GM21619 (cell line): Measurements from ENCODE around the gene SERPINB6.
"Not testable (repeated sequence)": the region's sequence is repeated elsewhere in the genome, so short reads cannot be mapped to it uniquely, and the experiment has no call there.

Experiments
- ATAC-seq: cut with Tn5 transposase; IDR thresholded peaks from one replicate; pipeline ENCODE4 v1.9.1; 2021; ENCODE audit not compliant: unreplicated experiment

Gene SERPINB6

DNA sequence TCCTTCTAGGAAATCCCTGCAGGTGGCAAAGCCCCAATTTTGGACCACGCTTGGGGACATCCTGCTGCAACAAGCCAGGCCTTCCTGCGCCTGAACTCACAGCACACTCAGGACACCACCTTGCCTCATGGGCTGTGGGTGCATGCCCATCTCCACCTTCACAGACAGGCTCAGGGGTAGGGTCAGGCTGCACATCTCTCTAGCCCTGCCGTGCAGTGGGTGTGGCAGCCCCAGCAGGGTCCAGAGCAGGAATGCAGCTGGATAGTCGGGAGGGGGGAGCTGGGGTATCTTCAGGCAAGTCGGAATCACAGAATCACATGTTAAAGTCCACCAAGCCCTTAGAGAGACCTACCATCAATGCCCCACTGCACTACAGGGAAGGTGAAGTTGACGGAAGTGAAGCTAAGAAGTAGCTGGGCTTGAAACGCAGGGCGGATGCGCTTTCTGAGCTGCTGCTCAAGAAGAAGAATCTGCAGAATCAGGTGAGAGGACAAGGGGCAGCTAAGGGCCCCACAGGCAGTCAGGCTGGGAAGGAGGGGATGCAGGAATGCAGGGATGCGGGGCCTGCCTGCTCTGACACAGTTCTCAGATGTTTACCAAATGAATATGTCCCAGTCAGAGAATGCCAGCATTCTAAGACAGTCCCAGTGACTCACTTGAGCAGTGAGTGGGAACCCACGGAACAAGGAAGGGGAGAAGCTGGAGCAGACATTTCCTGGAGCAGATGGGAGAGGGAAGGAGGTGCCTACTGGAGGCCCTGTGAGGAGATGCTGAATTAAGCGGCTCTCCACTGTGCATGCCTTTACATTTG lies 11.3 kb downstream of the SERPINB6 start:
- no peak for ATAC-seq

- ATAC-seq = no peak
Measured at GRCh38 chr6:2958776-2959175, 12.6 kb downstream of the SERPINB6 start.

DNA sequence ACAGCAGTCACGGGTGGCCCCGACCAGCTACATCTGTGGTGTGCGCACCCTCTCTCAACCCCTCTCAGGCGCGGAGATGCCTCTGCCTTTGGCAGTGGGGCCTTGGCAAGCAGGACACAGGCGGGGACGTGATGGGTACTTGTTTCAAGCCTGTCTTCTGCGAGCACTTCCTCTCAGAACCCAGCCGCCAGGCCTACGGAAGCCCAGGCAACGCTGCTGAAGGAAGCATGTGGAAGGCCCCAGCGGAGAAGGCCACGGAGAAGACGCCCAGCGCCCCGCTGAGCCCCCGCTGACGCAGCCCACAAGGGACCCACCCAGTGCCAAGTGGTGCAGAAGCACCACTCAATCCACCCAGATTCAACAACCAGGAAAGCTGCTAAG lies 13.0 kb downstream of the SERPINB6 start:
- ATAC-seq = no peak

- ATAC-seq = no peak
Measured at GRCh38 chr6:2957696-2958330, 13.6 kb downstream of the SERPINB6 start.

DNA sequence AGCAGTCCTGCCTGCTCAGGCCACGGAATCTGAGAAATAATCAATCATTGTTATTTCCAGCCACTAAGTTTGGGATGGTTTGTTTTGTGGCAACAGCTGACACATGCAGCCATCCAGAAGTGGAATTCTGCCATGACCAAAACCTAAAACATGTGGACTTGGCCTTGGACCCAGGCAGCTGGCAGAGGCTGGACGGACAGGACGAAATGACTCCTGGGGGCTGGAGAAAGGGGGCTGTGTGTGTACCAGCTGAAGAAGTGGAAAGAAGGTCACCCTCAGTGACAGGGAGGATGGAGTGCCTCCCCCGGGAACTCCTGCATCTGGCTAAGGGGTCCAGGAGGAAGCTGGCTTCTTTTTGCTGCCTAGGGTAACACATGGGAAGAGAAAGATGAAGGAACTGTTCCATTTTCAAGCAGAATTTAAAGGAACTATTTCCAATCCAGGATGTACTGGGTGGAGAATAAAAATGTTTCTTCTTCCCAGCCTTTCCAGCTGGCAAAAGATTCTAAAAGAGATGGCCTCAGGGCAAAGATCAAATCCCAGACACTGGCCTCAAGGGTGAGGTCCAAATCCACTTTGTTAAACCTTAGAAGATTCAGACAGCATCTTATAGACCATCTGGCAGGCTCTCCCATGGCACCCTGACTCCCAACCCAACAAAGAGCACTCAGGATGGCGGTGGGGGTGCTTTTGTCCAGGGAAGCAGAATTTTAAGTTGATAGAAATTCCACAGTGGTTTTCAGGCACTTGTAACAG lies 14.3 kb downstream of the SERPINB6 start:
- no peak for ATAC-seq

GRCh38 chr6:2953098-2953497 lies 18.3 kb downstream of the SERPINB6 start:
- no peak for ATAC-seq

DNA sequence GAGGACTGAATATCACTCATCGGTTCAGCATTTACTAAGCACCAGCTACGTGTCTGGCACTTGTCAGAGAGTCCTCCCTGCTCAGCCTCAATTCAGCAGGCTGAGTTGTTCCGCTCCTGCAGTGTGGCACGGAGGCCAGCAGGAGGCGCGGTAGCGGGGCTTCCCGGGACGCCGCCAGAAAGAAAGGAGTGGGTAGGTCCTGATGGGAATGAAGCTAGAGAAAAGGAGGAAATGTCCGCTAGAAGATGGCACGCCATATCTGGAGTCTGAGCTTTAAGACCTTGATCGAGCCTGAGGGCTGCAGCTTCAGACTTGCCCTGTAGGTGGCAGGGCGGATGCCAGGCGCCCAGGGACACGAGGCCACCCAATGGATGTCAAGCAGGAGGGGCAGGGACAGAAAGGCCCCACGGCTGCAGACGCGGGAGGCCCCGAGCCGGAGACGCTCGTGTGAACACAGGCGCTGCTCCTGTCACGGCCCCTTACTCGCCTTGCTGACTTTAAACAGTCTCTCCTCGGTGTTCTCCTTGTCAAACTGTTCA lies 18.7 kb downstream of the SERPINB6 start:
- ATAC-seq = no peak

DNA sequence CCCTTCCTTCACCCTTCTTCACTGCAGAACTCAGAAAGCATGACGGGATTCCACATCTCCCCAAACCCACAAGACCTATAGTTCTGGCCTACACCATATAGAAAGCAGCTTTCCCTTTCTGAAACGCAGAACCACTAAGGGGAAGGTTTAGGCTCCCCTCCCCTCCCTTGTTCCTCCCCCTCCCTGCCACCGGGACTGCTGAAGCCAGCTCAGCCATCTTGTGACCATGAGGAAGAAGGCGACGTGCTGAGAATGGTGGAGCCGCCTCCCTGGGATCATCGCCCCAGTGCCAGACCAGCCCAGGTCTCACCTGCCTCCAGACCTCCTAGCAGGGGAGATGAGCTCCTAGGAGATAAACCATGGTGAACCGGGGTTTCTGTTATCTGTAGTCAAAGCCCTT lies 19.6 kb downstream of the SERPINB6 start:
- ATAC-seq = no peak

GRCh38 chr6:2950713-2951112 lies 20.7 kb downstream of the SERPINB6 start:
- no peak for ATAC-seq

- no peak for ATAC-seq
Measured at GRCh38 chr6:2949536-2950083, 21.8 kb downstream of the SERPINB6 start.

- no peak for ATAC-seq
Measured at GRCh38 chr6:2949121-2949520, 22.2 kb downstream of the SERPINB6 start.

DNA sequence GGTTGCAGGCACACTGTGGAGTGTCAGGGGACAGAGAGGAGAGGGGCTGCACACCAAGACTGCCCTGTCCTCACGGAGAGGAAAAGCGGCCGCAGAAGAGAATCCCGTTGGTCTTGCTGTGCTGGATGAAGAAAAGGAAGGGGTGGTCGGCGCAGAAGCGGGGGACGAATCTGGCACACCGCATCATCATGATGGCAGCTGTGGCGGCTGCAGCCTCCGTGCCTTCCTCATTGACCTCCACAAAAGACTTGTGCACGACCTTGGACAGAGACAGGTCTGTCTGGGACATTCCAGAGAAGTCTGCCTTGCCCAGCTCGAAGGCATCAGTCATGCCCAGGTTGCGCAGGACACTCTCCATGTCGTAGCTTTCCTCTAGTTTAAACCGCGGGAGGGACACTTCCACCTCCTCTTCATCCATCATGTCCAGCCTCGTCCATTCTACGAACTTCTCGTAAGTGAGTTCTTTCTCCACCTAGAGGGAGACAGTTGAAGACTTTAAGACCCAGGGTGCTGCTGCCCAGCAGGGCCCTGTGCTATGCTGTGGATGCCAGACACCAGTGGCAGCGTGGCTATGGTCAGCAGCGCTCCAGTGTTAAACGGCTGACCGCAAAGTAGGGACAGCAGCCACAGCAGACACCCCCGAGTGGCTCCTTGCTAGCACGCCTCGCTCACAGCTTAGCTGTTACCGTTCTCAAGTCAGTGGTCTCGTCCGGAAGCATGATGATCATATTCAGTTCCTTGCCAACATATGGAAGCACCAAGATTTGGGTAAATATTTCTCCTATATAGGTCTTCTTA lies 22.9 kb downstream of the SERPINB6 start:
- ATAC-seq = no peak

- ATAC-seq = no peak
Measured at GRCh38 chr6:2947445-2947844, 23.9 kb downstream of the SERPINB6 start.

DNA sequence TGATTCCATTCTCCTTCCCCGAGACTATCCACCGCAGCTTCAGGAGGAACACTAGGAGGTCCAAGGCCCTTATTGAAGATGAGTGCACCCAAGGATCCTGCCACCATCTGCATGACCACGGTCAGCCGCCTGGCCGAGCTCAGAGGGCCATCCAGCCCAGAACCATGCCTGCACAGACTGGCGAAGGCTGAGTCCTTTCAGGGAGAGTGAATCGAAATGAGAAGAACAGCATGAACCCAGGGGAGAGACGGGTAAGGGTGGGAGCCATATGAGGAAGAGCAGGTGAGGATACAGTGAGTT lies 26.3 kb downstream of the SERPINB6 start:
- ATAC-seq = no peak

GRCh38 chr6:2944405-2945152 lies 26.8 kb downstream of the SERPINB6 start:
- ATAC-seq = no peak

DNA sequence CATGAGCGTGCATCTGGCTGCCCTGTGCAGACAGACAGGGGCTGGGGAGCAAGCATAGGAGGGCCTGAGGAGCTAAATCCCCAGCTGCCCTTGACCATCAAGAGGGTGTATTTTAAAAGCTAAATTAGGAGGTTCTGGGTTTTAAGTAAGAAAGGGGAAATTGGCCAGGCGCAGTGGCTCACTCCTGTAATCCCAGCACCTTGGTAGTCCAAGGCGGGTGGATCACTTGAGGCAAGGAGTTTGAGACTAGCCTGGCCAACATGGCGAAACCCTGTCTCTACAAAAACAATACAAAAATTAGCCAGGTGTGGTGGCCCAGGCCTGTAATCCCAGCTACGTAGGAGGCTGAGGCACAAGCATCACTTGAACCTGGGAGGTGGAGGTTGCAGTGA lies 27.8 kb downstream of the SERPINB6 start:
- ATAC-seq = no peak

DNA sequence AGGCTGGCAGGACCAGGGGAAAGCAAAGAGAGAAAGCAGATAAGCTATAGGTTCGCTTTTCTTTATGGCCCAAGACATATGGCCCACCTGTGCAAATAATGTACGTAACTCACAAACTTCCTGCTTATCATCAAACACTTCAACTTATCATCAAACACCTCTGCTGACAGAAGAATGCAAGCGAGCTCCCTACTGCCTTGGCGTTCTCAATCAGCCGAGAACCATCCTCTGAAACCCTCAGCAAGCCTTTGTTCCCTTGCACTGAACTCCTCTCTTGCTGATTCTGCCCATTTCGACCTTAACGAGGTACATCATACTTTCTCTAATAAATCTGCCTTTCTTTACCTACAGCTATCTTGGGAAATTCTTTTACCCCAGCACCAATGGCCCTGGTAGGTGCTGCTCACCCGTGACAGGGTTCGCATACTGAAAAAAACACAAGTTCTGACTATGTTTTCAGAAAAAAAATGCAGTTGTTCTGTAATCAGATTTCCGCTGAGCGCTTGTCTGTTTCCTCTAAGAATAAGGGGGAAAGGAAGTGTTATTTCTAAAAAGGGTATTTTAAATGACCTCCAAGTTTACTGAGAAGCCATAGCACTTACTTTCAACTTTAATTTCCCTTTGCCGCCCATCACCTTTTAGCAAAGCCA lies 28.3 kb downstream of the SERPINB6 start:
- ATAC-seq = no peak

DNA sequence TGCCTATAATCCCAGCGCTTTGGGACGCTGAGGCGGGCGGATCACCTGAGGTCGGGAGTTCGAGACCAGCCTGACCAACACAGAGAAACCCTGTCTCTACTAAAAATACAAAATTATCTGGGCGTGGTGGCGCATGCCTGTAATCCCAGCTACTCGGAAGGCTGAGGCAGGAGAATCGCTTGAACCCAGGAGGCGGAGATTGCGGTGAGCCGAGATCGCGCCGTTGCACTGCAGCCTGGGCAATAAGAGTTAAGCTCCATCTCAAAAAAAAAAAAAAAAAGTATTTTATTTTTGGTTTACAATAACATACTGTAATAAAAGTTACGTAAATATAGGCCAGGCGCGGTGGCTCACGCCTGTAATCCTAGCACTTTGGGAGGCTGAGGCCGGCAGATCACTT lies 29.3 kb downstream of the SERPINB6 start:
- not testable (repeated sequence) for ATAC-seq

DNA sequence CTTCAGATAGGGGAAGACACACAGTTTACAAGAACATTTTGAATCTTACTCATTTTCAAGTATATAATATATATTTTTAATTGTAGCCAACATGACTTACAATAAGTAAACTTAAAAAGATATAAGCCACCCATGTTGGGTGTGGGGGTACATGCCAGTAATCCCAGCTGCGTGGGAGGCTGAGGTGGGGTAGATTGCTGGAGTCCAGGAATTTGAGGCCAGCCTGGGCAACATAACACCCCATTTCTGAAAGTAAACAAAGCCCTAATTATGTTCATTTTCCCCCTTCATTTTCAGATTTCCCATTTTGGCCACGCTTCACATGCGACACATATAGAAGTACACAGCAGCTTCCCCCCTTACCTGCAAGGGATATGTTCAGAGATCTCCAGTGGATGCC lies 30.5 kb downstream of the SERPINB6 start:
- no peak for ATAC-seq
